Retinal pigment epithelial cell (primary cell): ENCODE data around the gene PRLR.

Experiments
- DNase-seq: peaks from one replicate; pipeline ENCODE4 v3.0.0-alpha.2; 2010; ENCODE audit warnings: low read depth
- H3K4me3 ChIP-seq: 2 replicates; pipeline ENCODE4 v1.5.1; 2011; ENCODE audit warnings: mild to moderate bottlenecking, low read length, control low read depth, moderate library complexity
- CTCF ChIP-seq: conservative IDR thresholded peaks from 2 replicates; pipeline ENCODE4 v1.5.1; 2011; ENCODE audit warnings: low read depth, low read length, control low read depth, inconsistent platforms

Gene PRLR

GRCh38 chr5:35233601-35234000 is 3.3 kb upstream of the PRLR start:
- no peak for TF ChIP-seq CTCF
- DNase-seq, result no peak
- H3K4me3 ChIP-seq, result no peak overlapping the region

- no peak for DNase-seq
- H3K4me3 ChIP-seq, result no peak overlapping the region
- TF ChIP-seq CTCF, result no peak
Measured at GRCh38 chr5:35233121-35233520, 2.8 kb upstream of the PRLR start.

DNA sequence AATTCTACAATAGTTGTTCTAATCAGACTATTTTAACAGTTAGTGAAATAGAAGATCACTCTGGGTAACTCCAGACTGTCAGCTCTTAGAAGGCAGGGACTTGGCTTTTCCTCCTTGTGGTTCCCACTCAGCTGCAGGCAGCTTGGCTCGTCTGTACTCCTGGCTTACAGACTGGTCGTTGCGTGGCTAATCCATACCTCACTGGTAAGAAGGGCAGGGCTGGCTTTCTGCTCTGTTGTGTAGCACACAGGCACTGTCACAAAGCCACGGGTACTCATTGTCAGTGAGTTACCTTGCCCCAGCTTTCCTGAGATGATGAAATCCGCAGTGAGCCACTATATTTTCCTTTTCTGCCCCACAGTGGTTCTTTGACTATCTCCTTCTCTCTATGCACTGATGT is 1.8 kb upstream of the PRLR start:
- DNase-seq, result no peak
- no peak overlapping the region for H3K4me3 ChIP-seq
- no peak for TF ChIP-seq CTCF

DNA sequence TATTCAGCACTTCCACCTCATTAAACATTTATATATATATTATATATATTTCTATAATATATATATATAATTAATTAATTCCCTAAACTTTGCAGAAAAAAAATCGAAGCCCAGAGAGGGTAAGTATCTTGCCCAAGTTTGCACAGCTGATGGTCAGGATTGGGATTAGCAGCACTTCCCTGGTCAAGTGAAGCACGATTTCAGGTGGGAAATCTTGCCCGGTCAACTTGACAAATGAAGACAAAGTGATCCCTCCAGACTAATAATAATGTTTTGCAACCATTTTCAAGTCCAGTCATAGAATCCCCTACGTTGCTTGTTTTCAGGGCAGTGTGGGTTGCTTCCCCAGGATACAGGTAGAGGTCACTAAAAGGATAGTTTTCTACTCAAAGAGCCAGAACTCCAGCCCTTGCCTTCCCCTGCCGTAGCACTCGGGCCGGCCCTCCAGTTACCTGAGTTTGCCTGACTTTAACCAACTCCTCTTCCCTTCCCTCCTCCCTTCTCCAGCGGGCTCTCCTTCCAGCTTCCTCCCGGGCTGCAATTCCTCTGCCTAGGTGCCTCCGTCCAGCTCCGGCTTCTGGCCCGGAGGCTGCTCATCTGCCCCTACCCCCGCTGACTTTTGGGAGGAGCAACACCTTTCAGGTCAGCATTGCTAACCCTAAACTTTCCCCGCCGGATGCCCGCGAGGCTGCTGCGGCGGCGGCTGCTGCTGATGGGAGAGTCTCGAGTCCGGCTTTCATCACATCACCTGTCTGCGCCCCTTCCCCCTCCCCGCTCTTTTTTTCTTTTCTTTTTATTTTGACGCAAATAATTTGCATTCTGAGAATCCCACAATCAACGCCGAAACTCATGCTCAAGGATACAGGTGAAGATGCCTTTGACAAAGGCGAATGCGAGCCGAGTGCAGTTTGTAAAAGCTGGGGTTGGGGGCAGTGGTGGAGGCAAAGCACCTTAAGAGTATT is 930 bp downstream of the PRLR start:
- DNase-seq, result no peak

GRCh38 chr5:35228310-35228709 is 2.0 kb downstream of the PRLR start:
- no peak for TF ChIP-seq CTCF
- DNase-seq, result no peak
- H3K4me3 ChIP-seq, result no peak overlapping the region

More for the DNA sequence above, 930 bp downstream of the PRLR start:
- peak; percentile 12 for TF ChIP-seq CTCF
- H3K4me3 ChIP-seq, result peak overlapping the region; percentile 27

DNA sequence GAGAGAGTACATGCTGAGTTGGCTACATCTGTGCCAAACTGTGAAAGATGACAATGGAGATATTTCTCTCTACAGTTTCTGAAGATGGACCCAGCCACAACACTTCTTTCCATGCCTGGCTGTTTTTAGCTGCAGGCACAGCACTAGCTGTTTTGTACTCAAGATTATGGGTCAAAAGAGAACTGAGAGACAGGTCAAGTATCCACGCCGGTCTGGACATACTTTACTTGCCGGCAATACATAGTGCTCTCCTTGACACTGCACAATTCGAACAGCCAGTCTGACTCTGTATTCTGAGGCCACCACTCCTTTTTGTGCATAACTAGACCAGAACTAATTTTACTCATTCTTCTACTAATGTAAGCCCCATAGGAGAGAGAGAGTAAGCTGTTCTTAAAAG is 2.6 kb downstream of the PRLR start:
- H3K4me3 ChIP-seq, result no peak overlapping the region
- DNase-seq, result no peak
- no peak for TF ChIP-seq CTCF
